ENCODE measurements around the gene POLR2J.
"Not testable (repeated sequence)": the region's sequence is repeated elsewhere in the genome, so short reads cannot be mapped to it uniquely, and the experiment has no call there.

POLR2J gene

DNA sequence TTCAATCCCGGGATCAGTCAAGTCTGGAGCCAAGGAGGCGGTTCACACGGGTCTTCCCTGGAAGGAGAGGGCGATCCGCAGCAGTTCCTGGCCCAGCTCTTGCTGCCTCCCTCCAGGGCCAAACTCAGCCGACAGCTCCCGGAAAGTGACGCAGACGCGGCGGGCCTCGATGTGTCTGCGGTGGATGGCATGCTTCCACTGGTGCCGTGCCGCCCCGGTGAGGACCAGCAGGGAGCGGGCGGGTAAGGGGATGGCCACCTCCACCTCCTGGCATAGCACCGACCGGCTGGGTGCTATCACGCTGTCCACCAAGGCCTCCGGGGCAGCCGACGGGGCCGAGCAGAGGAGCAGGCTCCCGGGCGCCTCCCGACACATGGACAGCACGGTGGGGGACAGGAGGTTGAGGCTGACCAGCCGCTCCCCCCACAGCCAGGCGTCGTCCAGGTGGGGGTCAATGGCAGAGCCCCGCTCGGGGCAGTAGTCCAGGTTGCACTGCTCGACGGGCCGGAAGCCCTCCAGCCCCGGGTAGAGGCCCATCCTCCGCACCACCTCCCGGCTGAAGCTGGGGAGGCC, 21.3 kb downstream of the POLR2J start:
- Histone ChIP-seq H3K36me3 (ENCODE audit: control insufficient read depth in 1 of 2, insufficient read depth in 2 of 2, low read length in 2 of 2) (peaks cover 4 to 39% of the 10 kb centered on the region in 2 donors), H3K9me3 (ENCODE audit: control insufficient read depth in 1 of 2, low read length in 2 of 2) (no peaks in the 10 kb centered on the region)

DNA sequence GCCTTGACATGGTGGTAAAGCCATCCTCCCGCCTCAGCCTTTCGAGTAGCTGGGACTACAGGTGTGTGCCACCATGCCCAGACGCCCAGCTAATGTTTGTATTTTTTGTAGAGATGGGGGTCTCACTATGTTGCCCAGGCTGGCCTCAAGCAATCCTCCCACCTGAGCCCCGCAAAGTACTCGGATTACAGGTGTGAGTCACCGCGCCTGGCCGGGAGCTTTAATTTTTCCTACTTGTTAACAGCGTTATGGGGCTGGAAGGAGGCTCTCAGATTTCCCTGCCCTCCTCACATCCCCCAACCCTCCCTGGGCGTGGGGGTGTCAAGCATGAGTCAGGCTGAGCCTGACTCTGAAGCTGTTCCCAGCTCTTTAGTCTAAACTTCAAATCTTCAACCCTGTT, 22.4 kb downstream of the POLR2J start:
- no peaks in the 10 kb centered on the region for H3K9me3 ChIP-seq (ENCODE audit: control insufficient read depth in 1 of 2, low read length in 2 of 2)
- no peaks in the 10 kb centered on the region for H3K4me1 ChIP-seq (ENCODE audit: control insufficient read depth in 1 of 2, insufficient read depth in 2 of 2, low read length in 2 of 2)
- H3K27ac ChIP-seq (ENCODE audit: low read length) = no peak overlapping the region
- no peaks in the 10 kb centered on the region for H3K27me3 ChIP-seq (ENCODE audit: low read depth, low read length)
- peaks cover 4 to 39% of the 10 kb centered on the region in 2 donors for H3K36me3 ChIP-seq (ENCODE audit: control insufficient read depth in 1 of 2, insufficient read depth in 2 of 2, low read length in 2 of 2)
- H3K4me3 ChIP-seq (ENCODE audit: low read depth in 1 of 2, low read length in 2 of 2) = no peak overlapping the region

More for the DNA sequence above, 21.3 kb downstream of the POLR2J start:
- Histone ChIP-seq H3K27ac (ENCODE audit: low read length) (no peak overlapping the region), H3K27me3 (ENCODE audit: low read depth, low read length) (no peaks in the 10 kb centered on the region), H3K4me3 (ENCODE audit: low read depth in 1 of 2, low read length in 2 of 2) (no peak overlapping the region), H3K4me1 (ENCODE audit: control insufficient read depth in 1 of 2, insufficient read depth in 2 of 2, low read length in 2 of 2) (peaks cover 0 to 2% of the 10 kb centered on the region in 2 donors)

DNA sequence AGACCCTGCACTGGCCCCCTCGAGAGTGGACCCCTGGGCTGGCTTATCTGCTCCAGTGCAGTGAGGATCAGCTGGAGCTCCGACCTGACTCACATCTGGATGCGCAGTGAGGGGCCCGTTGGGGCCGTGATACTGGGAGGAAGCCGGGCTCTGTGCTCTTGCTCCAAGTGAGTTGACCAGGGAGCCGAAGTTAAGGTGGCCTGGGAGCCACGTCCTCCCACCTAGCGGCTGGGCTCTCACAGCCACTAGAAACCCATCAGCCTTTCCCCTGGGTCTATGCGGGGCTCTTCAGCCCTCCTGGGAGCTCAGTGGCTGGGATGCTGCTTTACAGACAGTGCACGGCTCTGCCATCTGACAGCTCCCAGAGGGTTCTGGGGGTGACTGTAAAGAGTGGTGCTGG, 23.1 kb downstream of the POLR2J start:
- no peak overlapping the region for H3K27ac ChIP-seq (ENCODE audit: low read length)
- H3K4me1 ChIP-seq (ENCODE audit: control insufficient read depth in 1 of 2, insufficient read depth in 2 of 2, low read length in 2 of 2) = no peaks in the 10 kb centered on the region
- no peaks in the 10 kb centered on the region for H3K27me3 ChIP-seq (ENCODE audit: low read depth, low read length)
- peaks cover 4 to 39% of the 10 kb centered on the region in 2 donors for H3K36me3 ChIP-seq (ENCODE audit: control insufficient read depth in 1 of 2, insufficient read depth in 2 of 2, low read length in 2 of 2)
- H3K9me3 ChIP-seq (ENCODE audit: control insufficient read depth in 1 of 2, low read length in 2 of 2) = no peaks in the 10 kb centered on the region
- H3K4me3 ChIP-seq (ENCODE audit: low read depth in 1 of 2, low read length in 2 of 2) = no peak overlapping the region

DNA sequence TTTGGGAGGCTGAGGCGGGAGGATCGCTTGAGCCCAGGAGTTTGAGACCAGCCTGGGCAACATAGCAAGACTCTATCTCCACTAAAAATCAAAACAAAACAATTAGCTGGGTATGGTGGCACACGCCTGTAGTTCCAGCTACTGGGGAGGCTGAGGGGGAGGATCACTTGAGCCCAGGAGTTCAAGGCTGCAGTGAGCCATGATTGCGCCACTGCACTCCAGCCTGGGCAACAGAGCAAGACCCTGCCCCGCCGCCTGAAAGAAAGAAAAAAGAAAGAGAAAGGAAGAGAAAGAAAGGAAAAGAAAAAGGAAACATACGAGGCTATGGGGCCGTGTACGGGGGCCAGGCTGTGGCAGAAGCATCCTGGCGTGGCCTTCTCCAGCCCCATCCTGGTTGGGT, 23.8 kb downstream of the POLR2J start:
- not testable (repeated sequence) for H3K27ac ChIP-seq (ENCODE audit: low read length); H3K9me3 ChIP-seq (ENCODE audit: control insufficient read depth in 1 of 2, low read length in 2 of 2); H3K4me1 ChIP-seq (ENCODE audit: control insufficient read depth in 1 of 2, insufficient read depth in 2 of 2, low read length in 2 of 2); H3K4me3 ChIP-seq (ENCODE audit: low read depth in 1 of 2, low read length in 2 of 2); H3K27me3 ChIP-seq (ENCODE audit: low read depth, low read length)
- H3K36me3 ChIP-seq (ENCODE audit: control insufficient read depth in 1 of 2, insufficient read depth in 2 of 2, low read length in 2 of 2) = peaks cover 4 to 39% of the 10 kb centered on the region in 2 donors

DNA sequence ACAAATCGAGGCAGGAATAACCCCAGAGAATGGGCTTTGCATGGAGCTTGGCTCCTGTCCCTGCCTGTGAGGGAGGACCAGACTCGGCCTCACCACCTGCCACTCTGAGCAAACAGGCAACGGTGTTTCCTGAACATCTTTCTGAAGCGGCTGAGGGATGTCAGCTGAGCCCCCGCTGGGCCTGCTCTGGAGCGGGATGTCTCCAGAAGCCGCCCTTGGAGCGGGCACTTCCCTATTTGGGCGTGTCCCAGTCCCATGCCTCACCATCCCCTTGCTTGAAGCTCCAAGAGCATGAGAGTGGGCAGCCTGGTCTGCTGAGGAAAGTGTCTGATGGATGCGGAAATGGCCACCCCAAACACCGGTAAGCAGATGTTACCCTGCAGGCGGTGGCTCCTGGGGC, 24.3 kb downstream of the POLR2J start:
- H3K36me3 ChIP-seq (ENCODE audit: control insufficient read depth in 1 of 2, insufficient read depth in 2 of 2, low read length in 2 of 2) = peaks cover 4 to 37% of the 10 kb centered on the region in 2 donors

DNA sequence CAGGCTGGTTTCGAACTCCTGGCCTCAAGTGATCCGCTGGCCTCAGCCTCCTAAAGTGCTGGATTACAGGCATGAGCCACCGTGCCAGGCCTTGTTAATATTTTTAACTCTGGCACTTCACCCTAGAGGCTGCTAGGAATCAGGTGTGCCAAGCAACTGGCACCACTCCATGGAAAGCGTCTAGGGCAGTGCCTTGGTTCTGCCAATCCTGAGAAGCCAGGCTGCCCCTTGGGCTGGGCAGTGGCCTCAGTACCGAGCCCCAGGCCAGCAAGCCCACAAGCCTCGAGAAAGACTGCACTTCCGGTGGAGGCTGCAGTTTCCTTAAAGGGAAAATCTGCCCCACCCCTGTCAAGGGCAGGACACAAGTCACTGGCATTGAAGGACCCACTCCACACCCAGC, 25.4 kb downstream of the POLR2J start:
- Histone ChIP-seq H3K36me3 (ENCODE audit: control insufficient read depth in 1 of 2, insufficient read depth in 2 of 2, low read length in 2 of 2) (peaks cover 4 to 25% of the 10 kb centered on the region in 2 donors), H3K27ac (ENCODE audit: low read length) (no peak overlapping the region), H3K4me3 (ENCODE audit: low read depth in 1 of 2, low read length in 2 of 2) (no peak overlapping the region), H3K27me3 (ENCODE audit: low read depth, low read length) (no peaks in the 10 kb centered on the region), H3K4me1 (ENCODE audit: control insufficient read depth in 1 of 2, insufficient read depth in 2 of 2, low read length in 2 of 2) (no peaks in the 10 kb centered on the region), H3K9me3 (ENCODE audit: control insufficient read depth in 1 of 2, low read length in 2 of 2) (no peaks in the 10 kb centered on the region)

More for the DNA sequence above, 24.3 kb downstream of the POLR2J start:
- no peak overlapping the region for H3K27ac ChIP-seq (ENCODE audit: low read length)
- no peaks in the 10 kb centered on the region for H3K4me1 ChIP-seq (ENCODE audit: control insufficient read depth in 1 of 2, insufficient read depth in 2 of 2, low read length in 2 of 2)
- H3K27me3 ChIP-seq (ENCODE audit: low read depth, low read length) = no peaks in the 10 kb centered on the region
- no peaks in the 10 kb centered on the region for H3K9me3 ChIP-seq (ENCODE audit: control insufficient read depth in 1 of 2, low read length in 2 of 2)
- H3K4me3 ChIP-seq (ENCODE audit: low read depth in 1 of 2, low read length in 2 of 2) = no peak overlapping the region

DNA sequence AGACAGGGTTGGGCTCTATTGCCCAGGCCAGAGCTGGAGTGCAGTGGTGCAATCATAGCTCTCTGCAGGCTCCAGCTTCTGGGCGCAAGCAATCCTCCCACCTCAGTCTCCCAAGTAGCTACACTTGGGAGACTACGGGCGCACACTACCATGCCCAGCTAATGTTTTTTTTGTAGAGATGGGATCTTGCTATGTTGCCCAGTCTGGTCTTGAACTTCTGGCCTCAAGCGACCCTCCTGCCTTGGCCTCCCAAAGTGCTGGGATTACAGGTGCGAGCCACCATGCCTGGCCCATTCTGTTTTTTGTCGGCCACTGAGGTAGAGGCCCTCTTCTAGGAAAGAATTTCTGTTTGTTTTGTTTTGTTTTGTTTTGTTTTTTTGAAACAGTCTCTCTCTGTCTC, 26.3 kb downstream of the POLR2J start:
- H3K36me3 ChIP-seq (ENCODE audit: control insufficient read depth in 1 of 2, insufficient read depth in 2 of 2, low read length in 2 of 2) = peaks cover 4 to 24% of the 10 kb centered on the region in 2 donors
- no peaks in the 10 kb centered on the region for H3K9me3 ChIP-seq (ENCODE audit: control insufficient read depth in 1 of 2, low read length in 2 of 2)
- no peak overlapping the region for H3K4me3 ChIP-seq (ENCODE audit: low read depth in 1 of 2, low read length in 2 of 2)
- no peak overlapping the region for H3K27ac ChIP-seq (ENCODE audit: low read length)
- no peaks in the 10 kb centered on the region for H3K27me3 ChIP-seq (ENCODE audit: low read depth, low read length)
- H3K4me1 ChIP-seq (ENCODE audit: control insufficient read depth in 1 of 2, insufficient read depth in 2 of 2, low read length in 2 of 2) = no peaks in the 10 kb centered on the region

DNA sequence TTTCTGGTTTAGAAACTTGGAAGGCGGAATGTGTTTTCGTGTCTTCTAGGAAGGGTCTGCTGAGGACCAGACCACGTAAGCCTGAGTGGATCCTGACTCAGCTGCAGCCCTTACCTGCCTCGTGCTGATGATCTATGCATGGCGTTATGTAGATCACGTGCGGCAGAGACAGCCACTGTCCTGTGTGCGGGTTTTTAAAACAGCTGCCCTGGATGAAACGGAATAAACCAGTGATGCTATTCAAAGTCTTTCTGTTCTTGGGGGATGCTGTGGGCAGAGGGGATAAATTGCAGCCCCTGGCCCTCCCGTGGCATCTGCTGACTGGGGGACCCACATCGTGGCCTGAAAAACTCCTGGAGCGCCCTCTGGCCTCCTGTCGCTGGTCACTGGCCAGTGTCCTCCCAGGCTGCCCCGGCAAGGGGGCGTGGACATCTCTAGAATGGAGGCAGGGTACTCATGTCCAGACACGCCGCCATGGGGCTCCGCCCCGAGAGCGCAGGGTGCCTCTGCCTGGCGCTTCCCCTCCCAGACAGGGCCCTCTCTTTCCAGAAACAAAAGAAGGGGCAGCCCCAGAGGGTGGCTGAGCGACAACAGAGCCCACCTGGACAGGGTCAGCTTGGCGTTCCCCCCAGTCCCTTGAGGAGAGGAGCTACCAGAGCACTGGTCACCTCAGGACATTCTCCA, 27.2 kb downstream of the POLR2J start:
- peaks cover 4 to 28% of the 10 kb centered on the region in 2 donors for H3K36me3 ChIP-seq (ENCODE audit: control insufficient read depth in 1 of 2, insufficient read depth in 2 of 2, low read length in 2 of 2)

DNA sequence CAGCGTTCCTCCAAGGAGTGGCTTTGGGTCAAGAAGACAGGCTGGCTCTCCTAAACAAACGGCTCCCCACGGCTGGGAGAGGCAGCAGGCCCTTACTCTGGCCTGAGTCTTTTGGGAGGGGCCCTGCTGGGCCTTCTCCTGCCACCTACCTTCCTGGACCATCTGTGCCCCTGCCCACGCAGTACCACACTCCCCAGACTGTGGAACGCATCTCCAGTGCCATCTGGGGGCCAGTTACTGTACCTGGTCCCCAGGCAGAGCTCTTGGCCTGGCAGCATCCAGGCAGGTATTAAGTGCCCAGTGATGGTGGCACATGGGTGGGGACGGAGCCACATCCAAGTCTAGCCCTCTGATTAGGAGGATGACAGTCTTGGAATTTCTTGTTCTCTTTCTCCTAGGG, 28.5 kb downstream of the POLR2J start:
- no peak overlapping the region for H3K4me3 ChIP-seq (ENCODE audit: low read depth in 1 of 2, low read length in 2 of 2)
- H3K4me1 ChIP-seq (ENCODE audit: control insufficient read depth in 1 of 2, insufficient read depth in 2 of 2, low read length in 2 of 2) = no peaks in the 10 kb centered on the region
- no peaks in the 10 kb centered on the region for H3K27me3 ChIP-seq (ENCODE audit: low read depth, low read length)
- no peak overlapping the region for H3K27ac ChIP-seq (ENCODE audit: low read length)
- H3K9me3 ChIP-seq (ENCODE audit: control insufficient read depth in 1 of 2, low read length in 2 of 2) = no peaks in the 10 kb centered on the region
- peaks cover 4 to 19% of the 10 kb centered on the region in 2 donors for H3K36me3 ChIP-seq (ENCODE audit: control insufficient read depth in 1 of 2, insufficient read depth in 2 of 2, low read length in 2 of 2)

More for the DNA sequence above, 27.2 kb downstream of the POLR2J start:
- no peak overlapping the region for H3K27ac ChIP-seq (ENCODE audit: low read length)
- H3K4me3 ChIP-seq (ENCODE audit: low read depth in 1 of 2, low read length in 2 of 2) = no peak overlapping the region
- H3K27me3 ChIP-seq (ENCODE audit: low read depth, low read length) = no peaks in the 10 kb centered on the region
- no peaks in the 10 kb centered on the region for H3K4me1 ChIP-seq (ENCODE audit: control insufficient read depth in 1 of 2, insufficient read depth in 2 of 2, low read length in 2 of 2)
- H3K9me3 ChIP-seq (ENCODE audit: control insufficient read depth in 1 of 2, low read length in 2 of 2) = no peaks in the 10 kb centered on the region

DNA sequence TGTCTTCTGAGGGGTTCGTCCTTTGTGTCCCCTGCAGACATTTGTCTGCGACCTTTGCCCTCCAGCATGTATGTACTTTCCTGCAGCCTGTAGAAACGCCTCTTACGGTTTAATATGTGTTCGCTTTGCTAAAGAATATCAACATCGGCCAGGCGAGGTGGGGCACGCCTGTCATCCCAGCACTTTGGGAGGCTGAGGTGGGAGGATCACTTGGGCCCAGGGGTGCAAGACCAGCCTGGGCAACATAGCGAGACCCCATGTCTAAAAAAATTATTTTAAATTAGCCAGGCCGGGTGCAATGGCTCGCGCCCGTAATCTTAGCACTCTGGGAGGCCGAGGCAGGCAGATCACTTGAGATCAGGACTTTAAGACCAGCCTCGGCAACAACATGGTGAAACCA, 29.6 kb downstream of the POLR2J start:
- no peak overlapping the region for H3K4me3 ChIP-seq (ENCODE audit: low read depth in 1 of 2, low read length in 2 of 2)
- H3K27ac ChIP-seq (ENCODE audit: low read length) = no peak overlapping the region
- H3K27me3 ChIP-seq (ENCODE audit: low read depth, low read length) = no peaks in the 10 kb centered on the region
- no peaks in the 10 kb centered on the region for H3K9me3 ChIP-seq (ENCODE audit: control insufficient read depth in 1 of 2, low read length in 2 of 2)
- peaks cover 4 to 19% of the 10 kb centered on the region in 2 donors for H3K36me3 ChIP-seq (ENCODE audit: control insufficient read depth in 1 of 2, insufficient read depth in 2 of 2, low read length in 2 of 2)
- no peaks in the 10 kb centered on the region for H3K4me1 ChIP-seq (ENCODE audit: control insufficient read depth in 1 of 2, insufficient read depth in 2 of 2, low read length in 2 of 2)

DNA sequence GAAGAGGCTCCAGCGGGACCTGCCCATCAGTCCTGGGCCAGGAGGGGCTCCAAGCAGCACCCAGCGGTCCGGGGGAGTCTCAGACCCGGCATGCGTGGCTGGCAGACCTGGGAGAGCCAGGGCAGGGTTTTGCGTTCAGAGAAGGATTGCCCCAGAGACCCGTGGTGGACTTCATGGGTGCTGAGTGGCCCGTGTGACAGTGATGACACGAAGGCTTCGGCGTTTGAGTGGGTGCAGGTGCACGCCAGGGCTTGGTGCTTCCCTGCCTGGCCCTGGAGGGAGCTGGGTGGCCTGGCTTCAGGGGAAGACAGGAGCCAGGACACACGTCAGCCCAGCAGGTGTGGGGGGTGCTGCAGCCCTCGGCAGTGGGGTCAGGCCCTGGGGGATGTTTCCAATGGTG, 31.4 kb downstream of the POLR2J start:
- H3K27ac ChIP-seq (ENCODE audit: low read length) = no peak overlapping the region
- no peak overlapping the region for H3K4me3 ChIP-seq (ENCODE audit: low read depth in 1 of 2, low read length in 2 of 2)
- H3K36me3 ChIP-seq (ENCODE audit: control insufficient read depth in 1 of 2, insufficient read depth in 2 of 2, low read length in 2 of 2) = peaks cover 4 to 19% of the 10 kb centered on the region in 2 donors
- no peaks in the 10 kb centered on the region for H3K9me3 ChIP-seq (ENCODE audit: control insufficient read depth in 1 of 2, low read length in 2 of 2)
- H3K4me1 ChIP-seq (ENCODE audit: control insufficient read depth in 1 of 2, insufficient read depth in 2 of 2, low read length in 2 of 2) = no peaks in the 10 kb centered on the region
- no peaks in the 10 kb centered on the region for H3K27me3 ChIP-seq (ENCODE audit: low read depth, low read length)

All from muscle layer of duodenum (tissue), 2 donors.